Suprapubic skin (tissue), 3 donors: Measurements from ENCODE around the gene RCN1.

Experiments
- EP300 ChIP-seq: sonication (generic); formaldehyde crosslinking; IDR thresholded peaks from one replicate; pipeline ENCODE4 v1.6.1; 2017; ENCODE audit warnings: antibody characterized with exemption
- TF ChIP-seq, protein P1 (sequence below), 2 donors: fragments of 200-600 bp in 1 of 2; fragments of 450-650 bp in 1 of 2; sonication (generic) in 1 of 2; IDR thresholded peaks; one replicate each; pipeline ENCODE4 v1.5.1; 2016 to 2019; ENCODE audit warnings: antibody characterized with exemption in 2 of 2, mild to moderate bottlenecking in 1 of 2, moderate library complexity in 1 of 2

DNA sequence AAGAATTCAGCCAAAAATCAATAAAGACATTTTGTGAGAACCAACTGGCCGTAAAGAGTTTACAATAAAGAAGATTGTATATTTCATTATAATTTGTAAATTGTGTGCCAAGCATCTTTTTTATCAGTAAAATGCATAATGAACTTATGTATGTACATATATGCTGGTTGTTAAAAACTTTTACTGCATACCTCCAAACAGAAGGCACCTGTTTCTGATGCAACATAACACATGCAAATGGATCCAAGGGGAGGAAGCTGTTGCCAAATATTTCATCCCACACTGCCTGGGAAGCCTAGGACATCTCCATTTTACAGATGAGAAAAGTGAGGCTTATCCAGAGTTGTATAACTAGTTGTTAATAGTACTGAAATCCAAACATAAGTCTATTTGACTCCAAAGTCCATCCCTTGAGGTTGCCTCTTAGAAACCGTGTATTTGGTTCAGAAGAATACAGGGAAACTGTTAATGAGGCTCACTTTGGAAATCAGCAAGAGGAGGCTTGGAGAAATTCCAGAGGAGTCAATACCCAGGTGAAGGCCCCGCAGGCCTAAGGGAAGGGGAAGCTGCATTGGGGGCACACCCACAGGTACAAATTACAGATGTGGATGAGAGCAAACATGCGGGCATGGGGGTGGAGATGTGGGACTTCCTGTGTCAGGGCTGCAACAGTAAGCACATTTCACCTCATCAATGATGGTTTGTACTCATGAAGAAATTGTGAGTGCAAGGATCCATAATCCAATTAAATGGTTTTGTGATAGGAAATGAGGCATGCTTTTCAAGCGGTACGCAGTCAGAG is 51.1 kb downstream of the RCN1 start:
- no peak for TF ChIP-seq EP300
- TF ChIP-seq, protein P1, sequence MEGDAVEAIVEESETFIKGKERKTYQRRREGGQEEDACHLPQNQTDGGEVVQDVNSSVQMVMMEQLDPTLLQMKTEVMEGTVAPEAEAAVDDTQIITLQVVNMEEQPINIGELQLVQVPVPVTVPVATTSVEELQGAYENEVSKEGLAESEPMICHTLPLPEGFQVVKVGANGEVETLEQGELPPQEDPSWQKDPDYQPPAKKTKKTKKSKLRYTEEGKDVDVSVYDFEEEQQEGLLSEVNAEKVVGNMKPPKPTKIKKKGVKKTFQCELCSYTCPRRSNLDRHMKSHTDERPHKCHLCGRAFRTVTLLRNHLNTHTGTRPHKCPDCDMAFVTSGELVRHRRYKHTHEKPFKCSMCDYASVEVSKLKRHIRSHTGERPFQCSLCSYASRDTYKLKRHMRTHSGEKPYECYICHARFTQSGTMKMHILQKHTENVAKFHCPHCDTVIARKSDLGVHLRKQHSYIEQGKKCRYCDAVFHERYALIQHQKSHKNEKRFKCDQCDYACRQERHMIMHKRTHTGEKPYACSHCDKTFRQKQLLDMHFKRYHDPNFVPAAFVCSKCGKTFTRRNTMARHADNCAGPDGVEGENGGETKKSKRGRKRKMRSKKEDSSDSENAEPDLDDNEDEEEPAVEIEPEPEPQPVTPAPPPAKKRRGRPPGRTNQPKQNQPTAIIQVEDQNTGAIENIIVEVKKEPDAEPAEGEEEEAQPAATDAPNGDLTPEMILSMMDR (IDR thresholded peaks at IDR 0.05) = no peak
